HepG2 (cell line): ENCODE data around the gene DNAJB6. TPM values are rescaled to one million over a fixed set of nuclear protein-coding genes. Genes with fewer than 3 reads are reported as not detected.

ENCODE experiments used
- ARHGAP35 ChIP-seq: sonication (generic); formaldehyde crosslinking; IDR thresholded peaks from 2 replicates; pipeline ENCODE4 v1.9.0; 2022; ENCODE audit warnings: mild to moderate bottlenecking, inconsistent platforms, moderate library complexity, missing genetic modification reagents, borderline replicate concordance
- DDIT3 ChIP-seq: sonication (generic); formaldehyde crosslinking; IDR thresholded peaks from 2 replicates; pipeline ENCODE4 v1.4.0; 2020; ENCODE audit warnings: mild to moderate bottlenecking, missing genetic modification reagents
- DRAP1 ChIP-seq: IDR thresholded peaks from 2 replicates; pipeline ENCODE4 v1.6.1; 2016; ENCODE audit warnings: missing genetic modification reagents, missing compliant biosample characterization
- FOXA1 ChIP-seq, 2 experiments: fragments of 450-650 bp in 1 of 2; sonication (generic) in 1 of 2; formaldehyde crosslinking in 1 of 2; IDR thresholded peaks; 2 replicates each; pipeline versions ENCODE4 v1.4.0 to v1.6.1; 2016 to 2020; ENCODE audit warnings: missing genetic modification reagents in 1 of 2
- GMEB2 ChIP-seq: IDR thresholded peaks from 2 replicates; pipeline ENCODE4 v1.6.1; 2016; ENCODE audit warnings: missing biosample characterization, missing genetic modification reagents, low read depth
- KLF6 ChIP-seq: IDR thresholded peaks from 2 replicates; pipeline ENCODE4 v1.8.0; 2016; ENCODE audit warnings: missing biosample characterization, missing genetic modification reagents
- NR2C2 ChIP-seq: sonication (generic); formaldehyde crosslinking; IDR thresholded peaks from 2 replicates; pipeline ENCODE4 v1.4.0; 2020; ENCODE audit warnings: missing genetic modification reagents, mild to moderate bottlenecking, moderate library complexity, borderline replicate concordance
- PATZ1 ChIP-seq: sonication (generic); formaldehyde crosslinking; IDR thresholded peaks from 2 replicates; pipeline ENCODE4 v1.4.0; 2020; ENCODE audit warnings: missing genetic modification reagents
- PBX2 ChIP-seq: IDR thresholded peaks from 2 replicates; pipeline ENCODE4 v1.6.1; 2016; ENCODE audit warnings: control low read depth
- POLR2G ChIP-seq: fragments of 200-400 bp; formaldehyde crosslinking; IDR thresholded peaks from 2 replicates; pipeline ENCODE4 v1.6.1; 2018; ENCODE audit warnings: mild to moderate bottlenecking, low read depth, low read length, moderate library complexity
- ZNF530 ChIP-seq: sonication (generic); formaldehyde crosslinking; IDR thresholded peaks from 2 replicates; pipeline ENCODE4 v1.5.0; 2020; ENCODE audit warnings: low read depth, mild to moderate bottlenecking, missing genetic modification reagents
- ZNF564 ChIP-seq: sonication (generic); formaldehyde crosslinking; IDR thresholded peaks from 2 replicates; pipeline ENCODE4 v1.8.1; 2023; ENCODE audit warnings: mild to moderate bottlenecking, missing genetic modification reagents
- ZNF607 ChIP-seq: sonication (generic); formaldehyde crosslinking; IDR thresholded peaks from 2 replicates; pipeline ENCODE4 v1.5.1; 2020; ENCODE audit warnings: missing genetic modification reagents, mild to moderate bottlenecking, borderline replicate concordance
- ZNF616 ChIP-seq: sonication (generic); formaldehyde crosslinking; IDR thresholded peaks from 2 replicates; pipeline ENCODE4 v1.5.0; 2020; ENCODE audit warnings: low read depth, mild to moderate bottlenecking, missing genetic modification reagents
- ZNF704 ChIP-seq: sonication (generic); formaldehyde crosslinking; IDR thresholded peaks from 2 replicates; pipeline ENCODE4 v1.8.1; 2023; ENCODE audit warnings: mild to moderate bottlenecking, inconsistent platforms, moderate library complexity, missing genetic modification reagents, borderline replicate concordance
- ZXDC ChIP-seq: sonication (generic); formaldehyde crosslinking; IDR thresholded peaks from 2 replicates; pipeline ENCODE4 v1.5.0; 2020; ENCODE audit warnings: mild to moderate bottlenecking, missing genetic modification reagents
- polyA plus RNA-seq, 8 experiments: library from polyadenylated mRNA; depleted of rRNA in 3 of 8; stranded (reverse) in 7 of 8; unstranded in 1 of 8; fragments of >200 nt; fragmentation: Illumina TruSeq in 4 of 8; extraction: Trizol in 4 of 8; gene quantifications; 2 replicates each; pipeline versions ENCODE4 v1.2.1 to v1.2.3, GENCODE V29; 2011 to 2016; ENCODE audit warnings: low read depth in 4 of 8, missing spikeins in 1 of 8, mixed read lengths in 1 of 8; ENCODE audit not compliant: insufficient read depth in 1 of 8
- total RNA-seq, 5 experiments: library from RNA; depleted of rRNA; stranded (reverse); fragments of >200 nt; fragmentation: Illumina TruSeq; extraction: Trizol; gene quantifications; 2 replicates each; pipeline ENCODE4 v1.2.3, GENCODE V29; 2016; ENCODE audit warnings: low read depth in 1 of 5

The DNAJB6 gene
- total and polyA plus RNA-seq, 2 of the 13 experiments (the other 11 are each of a cell fraction or from before 2014, with no cell fraction given) = 29.9 to 53.9 TPM

GRCh38 chr7:157336383-157337315, at the start of gene DNAJB6 (continued):
- TF ChIP-seq PATZ1 = peak; percentile 89
- TF ChIP-seq GMEB2 = peak; percentile 85
- peak; percentile 84; the same call in 1 of the 2 replicates for TF ChIP-seq ARHGAP35 (CRISPR knock-in tag)
- no peak for TF ChIP-seq ZNF607 (CRISPR knock-in tag)
- no peak for TF ChIP-seq FOXA1 (IDR thresholded peaks at IDR 0.05)
- TF ChIP-seq FOXA1 (CRISPR knock-in tag; IDR thresholded peaks at IDR 0.05) = peak; percentile 53; the same call in 1 of the 2 replicates
- TF ChIP-seq DDIT3 (CRISPR knock-in tag) = no peak
- no peak for TF ChIP-seq ZNF704 (CRISPR knock-in tag)
- 0 out of 2 replicates have a peak, but pooled peaks have one; percentile 37 for TF ChIP-seq ZNF564 (CRISPR knock-in tag)
- peak; percentile 80 for TF ChIP-seq POLR2G
- peak; percentile 52; the same call in 1 of the 2 replicates for TF ChIP-seq DRAP1
- TF ChIP-seq PBX2 (CRISPR knock-in tag) = no peak
- TF ChIP-seq NR2C2 (CRISPR knock-in tag) = peak; percentile 37; the same call in 1 of the 2 replicates
- TF ChIP-seq ZNF530 (CRISPR knock-in tag) = no peak
- TF ChIP-seq ZNF616 (CRISPR knock-in tag) = no peak
- TF ChIP-seq ZXDC (CRISPR knock-in tag) = no peak
- peak; percentile 68; the same call in 1 of the 2 replicates for TF ChIP-seq KLF6
